Ovary (tissue), 3 donors: ENCODE measurements around the gene EZR.

Experiments
- EP300 ChIP-seq: sonication (generic); formaldehyde crosslinking; IDR thresholded peaks from one replicate; pipeline ENCODE4 v1.6.1; 2017; ENCODE audit warnings: antibody characterized with exemption
- POLR2A ChIP-seq: fragments of 450-650 bp; IDR thresholded peaks from one replicate; pipeline ENCODE4 v1.6.1; 2017; ENCODE audit warnings: antibody characterized with exemption, mild to moderate bottlenecking, moderate library complexity
- TF ChIP-seq, protein P1 (sequence below), 3 donors: fragments of 450-650 bp in 2 of 3; fragments of 200-600 bp in 1 of 3; IDR thresholded peaks; one replicate each; pipeline versions ENCODE4 v1.5.1 to v1.8.0; 2016 to 2022; ENCODE audit warnings: antibody characterized with exemption in 3 of 3, mild to moderate bottlenecking in 1 of 3
- donor health status: DM: no; HTN: no; CAD: no.

DNA sequence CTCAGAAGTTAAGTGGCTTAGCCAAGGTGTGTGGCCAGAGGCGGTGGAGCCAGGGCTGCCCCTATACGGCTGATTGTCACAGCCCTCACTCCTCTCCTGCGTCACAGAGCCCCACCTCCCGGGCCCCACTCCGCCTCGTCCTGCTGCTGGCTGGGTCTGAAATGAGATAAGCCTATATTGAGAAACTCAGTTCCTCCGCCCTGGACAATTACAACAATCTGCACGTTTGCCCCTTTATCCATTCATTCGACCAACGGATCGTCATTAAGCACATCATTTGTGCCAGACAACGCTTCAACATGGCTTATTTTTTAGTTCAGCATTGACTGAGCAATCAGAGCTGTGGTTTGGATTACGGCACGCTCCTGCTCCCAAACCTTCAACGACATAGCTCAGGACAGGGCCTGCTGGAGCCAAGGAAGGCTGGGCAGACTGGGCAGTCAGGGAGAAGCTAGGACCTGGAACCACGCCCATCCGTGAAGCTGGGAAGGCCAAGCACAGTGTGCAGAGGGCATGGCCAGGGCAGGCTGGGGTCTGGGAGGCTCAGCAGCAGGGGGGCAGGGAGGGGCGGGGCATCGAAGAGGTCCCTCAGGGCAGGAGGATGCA, 16.6 kb upstream of the EZR start:
- TF ChIP-seq EP300 (no peak), POLR2A (no peak)
- TF ChIP-seq, protein P1, sequence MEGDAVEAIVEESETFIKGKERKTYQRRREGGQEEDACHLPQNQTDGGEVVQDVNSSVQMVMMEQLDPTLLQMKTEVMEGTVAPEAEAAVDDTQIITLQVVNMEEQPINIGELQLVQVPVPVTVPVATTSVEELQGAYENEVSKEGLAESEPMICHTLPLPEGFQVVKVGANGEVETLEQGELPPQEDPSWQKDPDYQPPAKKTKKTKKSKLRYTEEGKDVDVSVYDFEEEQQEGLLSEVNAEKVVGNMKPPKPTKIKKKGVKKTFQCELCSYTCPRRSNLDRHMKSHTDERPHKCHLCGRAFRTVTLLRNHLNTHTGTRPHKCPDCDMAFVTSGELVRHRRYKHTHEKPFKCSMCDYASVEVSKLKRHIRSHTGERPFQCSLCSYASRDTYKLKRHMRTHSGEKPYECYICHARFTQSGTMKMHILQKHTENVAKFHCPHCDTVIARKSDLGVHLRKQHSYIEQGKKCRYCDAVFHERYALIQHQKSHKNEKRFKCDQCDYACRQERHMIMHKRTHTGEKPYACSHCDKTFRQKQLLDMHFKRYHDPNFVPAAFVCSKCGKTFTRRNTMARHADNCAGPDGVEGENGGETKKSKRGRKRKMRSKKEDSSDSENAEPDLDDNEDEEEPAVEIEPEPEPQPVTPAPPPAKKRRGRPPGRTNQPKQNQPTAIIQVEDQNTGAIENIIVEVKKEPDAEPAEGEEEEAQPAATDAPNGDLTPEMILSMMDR (IDR thresholded peaks at IDR 0.05): no peak
